OCI-LY3 (cell line): ENCODE measurements around the gene CDK5RAP3.

Experiments
- H2AFZ ChIP-seq: fragments of 200-600, 300-600 bp; shearing (Covaris generic); 2 replicates; pipeline ENCODE4 v1.6.0; 2014; ENCODE audit warnings: antibody characterized with exemption, low read depth, low read length
- H3K27ac ChIP-seq: fragments of 200-600, 300-600 bp; sonication (generic); 2 replicates; pipeline ENCODE4 v1.5.1; 2014; ENCODE audit warnings: mild to moderate bottlenecking, low read length, moderate library complexity, mixed read lengths
- H3K27me3 ChIP-seq: fragments of 200-600, 300-600 bp; sonication (generic); 2 replicates; pipeline ENCODE4 v1.6.1; 2014; ENCODE audit warnings: low read depth, low read length, mixed read lengths
- H3K36me3 ChIP-seq: fragments of 200-600, 300-600 bp; sonication (generic); replicated peaks from 2 replicates; pipeline ENCODE3; 2014; ENCODE audit warnings: low read depth, low read length, mixed read lengths
- H3K4me1 ChIP-seq: fragments of 300-600, 200-600 bp; sonication (generic); 2 replicates; pipeline ENCODE4 v1.6.1; 2014; ENCODE audit warnings: low read length, mixed read lengths
- H3K4me2 ChIP-seq: fragments of 200-600, 300-600 bp; sonication (generic); 2 replicates; pipeline ENCODE4 v1.6.1; 2014; ENCODE audit warnings: low read length, mixed read lengths
- H3K4me3 ChIP-seq: fragments of 300-600, 200-600 bp; sonication (generic); 2 replicates; pipeline ENCODE4 v1.5.1; 2014; ENCODE audit warnings: antibody characterized with exemption, mild to moderate bottlenecking, low read length, moderate library complexity
- H3K79me2 ChIP-seq: fragments of 300-600, 200-600 bp; shearing (Covaris generic); 2 replicates; pipeline ENCODE4 v1.6.1; 2014; ENCODE audit warnings: mild to moderate bottlenecking, low read length, mixed read lengths
- H3K9ac ChIP-seq: fragments of 300-600, 200-600 bp; shearing (Covaris generic); 2 replicates; pipeline ENCODE4 v1.6.0; 2014; ENCODE audit warnings: mild to moderate bottlenecking, low read length, moderate library complexity
- H3K9me3 ChIP-seq: fragments of 200-600, 300-600 bp; shearing (Covaris generic); 2 replicates; pipeline ENCODE4 v1.6.1; 2014; ENCODE audit warnings: low read length, mixed read lengths; ENCODE audit not compliant: insufficient read depth
- H4K20me1 ChIP-seq: fragments of 200-600, 300-600 bp; sonication (generic); 2 replicates; pipeline ENCODE4 v1.6.1; 2016; ENCODE audit warnings: low read length, mixed read lengths; ENCODE audit not compliant: insufficient read depth
- EZH2phosphoT487 ChIP-seq: fragments of 200-600 bp; shearing (Covaris generic); IDR thresholded peaks from 2 replicates; pipeline ENCODE4 v1.6.1; 2018; ENCODE audit warnings: antibody characterized with exemption, mixed run types, low read depth
- TF ChIP-seq, protein P1 (sequence below): fragments of 200-600, 300-600 bp; sonication (generic); IDR thresholded peaks from 2 replicates; pipeline ENCODE4 v1.5.1; 2014; ENCODE audit warnings: antibody characterized with exemption, low read length, low read depth

The CDK5RAP3 gene

DNA sequence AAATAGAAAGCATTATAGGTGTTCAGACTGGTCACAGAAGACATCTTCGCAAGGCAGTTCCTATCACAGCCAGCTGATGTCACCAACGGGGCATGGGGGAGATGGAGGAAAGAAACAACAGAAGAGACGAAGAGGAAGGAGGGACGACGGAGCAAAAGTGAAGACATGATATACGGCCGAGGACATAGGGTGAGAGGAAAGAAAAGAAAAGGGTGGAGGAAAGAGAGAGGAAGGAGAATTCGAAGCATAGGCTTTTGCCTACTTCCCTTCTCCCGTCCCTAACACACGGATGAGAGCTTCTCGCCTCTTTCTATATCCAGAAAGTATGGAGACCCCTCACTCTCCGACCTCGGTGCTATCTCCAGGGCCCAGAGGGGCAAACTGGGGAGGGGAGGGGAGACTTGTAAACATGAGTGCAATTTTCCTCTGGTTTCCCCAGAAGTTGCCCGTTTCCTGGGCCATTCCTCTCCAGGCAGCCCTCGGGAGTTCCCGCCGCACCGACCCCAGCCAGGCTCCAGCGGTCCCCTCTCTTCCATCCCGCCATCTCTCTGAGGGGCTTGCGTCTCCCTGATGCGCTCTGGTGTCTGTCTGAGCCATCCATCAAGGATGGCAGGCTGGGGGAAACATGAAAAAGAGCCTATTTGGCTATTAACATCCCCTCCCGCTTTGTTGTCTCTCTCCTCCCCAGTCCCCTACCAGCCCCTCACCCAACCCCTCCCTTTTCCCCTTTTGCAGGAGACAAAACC lies 40.7 kb downstream of the CDK5RAP3 start:
- peak overlapping the region; percentile 86 for H2AFZ ChIP-seq

DNA sequence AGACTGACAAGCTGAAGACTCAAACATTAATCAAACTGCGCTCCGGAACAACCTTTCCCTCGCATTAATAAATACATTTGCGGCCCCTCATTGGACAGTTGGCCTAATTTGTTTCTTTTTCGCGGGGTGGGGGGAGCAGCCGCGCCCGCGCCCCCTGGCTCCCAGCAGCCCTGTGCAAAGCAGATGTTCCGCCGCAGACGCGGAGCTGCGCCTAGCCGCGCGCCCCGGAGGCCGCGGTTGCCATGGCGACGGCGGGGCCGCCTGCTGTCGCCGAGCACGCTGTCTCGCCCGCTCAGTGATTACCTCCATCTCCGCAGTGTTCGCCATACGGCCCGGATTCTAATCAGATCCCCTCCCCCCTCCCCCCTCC lies 41.2 kb downstream of the CDK5RAP3 start:
- peak overlapping the region; percentile 52 for H3K9ac ChIP-seq
- H3K4me3 ChIP-seq: peak overlapping the region; percentile 79
- H3K36me3 ChIP-seq: no peaks in the 10 kb centered on the region
- TF ChIP-seq, protein P1, sequence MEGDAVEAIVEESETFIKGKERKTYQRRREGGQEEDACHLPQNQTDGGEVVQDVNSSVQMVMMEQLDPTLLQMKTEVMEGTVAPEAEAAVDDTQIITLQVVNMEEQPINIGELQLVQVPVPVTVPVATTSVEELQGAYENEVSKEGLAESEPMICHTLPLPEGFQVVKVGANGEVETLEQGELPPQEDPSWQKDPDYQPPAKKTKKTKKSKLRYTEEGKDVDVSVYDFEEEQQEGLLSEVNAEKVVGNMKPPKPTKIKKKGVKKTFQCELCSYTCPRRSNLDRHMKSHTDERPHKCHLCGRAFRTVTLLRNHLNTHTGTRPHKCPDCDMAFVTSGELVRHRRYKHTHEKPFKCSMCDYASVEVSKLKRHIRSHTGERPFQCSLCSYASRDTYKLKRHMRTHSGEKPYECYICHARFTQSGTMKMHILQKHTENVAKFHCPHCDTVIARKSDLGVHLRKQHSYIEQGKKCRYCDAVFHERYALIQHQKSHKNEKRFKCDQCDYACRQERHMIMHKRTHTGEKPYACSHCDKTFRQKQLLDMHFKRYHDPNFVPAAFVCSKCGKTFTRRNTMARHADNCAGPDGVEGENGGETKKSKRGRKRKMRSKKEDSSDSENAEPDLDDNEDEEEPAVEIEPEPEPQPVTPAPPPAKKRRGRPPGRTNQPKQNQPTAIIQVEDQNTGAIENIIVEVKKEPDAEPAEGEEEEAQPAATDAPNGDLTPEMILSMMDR: no peak; the same call in 1 of the 2 replicates
- no peak for TF ChIP-seq EZH2phosphoT487
- peak overlapping the region; percentile 97 for H3K4me2 ChIP-seq
- H3K79me2 ChIP-seq: no peaks in the 10 kb centered on the region
- no peak overlapping the region for H3K27ac ChIP-seq
- H4K20me1 ChIP-seq: no peaks in the 10 kb centered on the region
- H3K4me1 ChIP-seq: peaks cover 3% of the 10 kb centered on the region; the same call in 1 of the 2 replicates
- H3K27me3 ChIP-seq: peaks cover 20% of the 10 kb centered on the region; the same call in 1 of the 2 replicates
- H2AFZ ChIP-seq: peak overlapping the region; percentile 86
- no peaks in the 10 kb centered on the region for H3K9me3 ChIP-seq

More for the DNA sequence above, 40.7 kb downstream of the CDK5RAP3 start:
- Histone ChIP-seq H3K4me1 (peaks cover 3% of the 10 kb centered on the region; the same call in 1 of the 2 replicates), H4K20me1 (no peaks in the 10 kb centered on the region), H3K4me3 (peak overlapping the region; percentile 79), H3K9me3 (no peaks in the 10 kb centered on the region), H3K79me2 (no peaks in the 10 kb centered on the region), H3K27me3 (peaks cover 20% of the 10 kb centered on the region; the same call in 1 of the 2 replicates), H3K36me3 (no peaks in the 10 kb centered on the region), H3K4me2 (peak overlapping the region; percentile 97), H3K27ac (no peak overlapping the region), H3K9ac (peak overlapping the region; percentile 52)
- TF ChIP-seq EZH2phosphoT487: no peak
- TF ChIP-seq, protein P1: peak; percentile 70

DNA sequence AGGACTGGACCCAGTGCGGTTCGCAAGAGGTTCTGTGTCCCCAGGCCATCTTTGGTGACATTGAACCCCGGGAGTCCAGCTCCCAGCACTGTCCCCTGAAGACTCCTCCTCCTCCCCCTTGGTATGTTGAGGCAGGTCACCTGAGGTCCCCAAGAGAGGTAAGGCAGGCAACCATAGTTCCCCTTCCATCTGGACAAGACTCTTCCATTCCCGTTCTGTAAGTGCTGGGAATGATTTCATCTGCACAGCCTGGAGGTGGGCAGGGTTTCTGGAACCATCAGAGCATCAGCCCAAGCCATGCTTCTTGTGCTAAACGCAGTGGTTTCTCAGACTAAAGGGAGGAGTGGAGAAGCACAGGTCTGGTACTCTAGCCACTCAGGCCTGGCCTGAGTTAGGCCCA lies 41.7 kb downstream of the CDK5RAP3 start:
- H3K27ac ChIP-seq: no peak overlapping the region
- TF ChIP-seq, protein P1: no peak
- TF ChIP-seq EZH2phosphoT487: no peak
- peak overlapping the region; percentile 79 for H3K4me3 ChIP-seq
- H2AFZ ChIP-seq: 0 out of 2 replicates have a peak overlapping the region, but pooled peaks have one; percentile 33
- no peaks in the 10 kb centered on the region for H3K9me3 ChIP-seq
- H4K20me1 ChIP-seq: no peaks in the 10 kb centered on the region
- peak overlapping the region; percentile 97 for H3K4me2 ChIP-seq
- H3K36me3 ChIP-seq: no peaks in the 10 kb centered on the region
- no peak overlapping the region for H3K9ac ChIP-seq
- peaks cover 20% of the 10 kb centered on the region; the same call in 1 of the 2 replicates for H3K27me3 ChIP-seq
- H3K4me1 ChIP-seq: peaks cover 8% of the 10 kb centered on the region
- no peaks in the 10 kb centered on the region for H3K79me2 ChIP-seq

DNA sequence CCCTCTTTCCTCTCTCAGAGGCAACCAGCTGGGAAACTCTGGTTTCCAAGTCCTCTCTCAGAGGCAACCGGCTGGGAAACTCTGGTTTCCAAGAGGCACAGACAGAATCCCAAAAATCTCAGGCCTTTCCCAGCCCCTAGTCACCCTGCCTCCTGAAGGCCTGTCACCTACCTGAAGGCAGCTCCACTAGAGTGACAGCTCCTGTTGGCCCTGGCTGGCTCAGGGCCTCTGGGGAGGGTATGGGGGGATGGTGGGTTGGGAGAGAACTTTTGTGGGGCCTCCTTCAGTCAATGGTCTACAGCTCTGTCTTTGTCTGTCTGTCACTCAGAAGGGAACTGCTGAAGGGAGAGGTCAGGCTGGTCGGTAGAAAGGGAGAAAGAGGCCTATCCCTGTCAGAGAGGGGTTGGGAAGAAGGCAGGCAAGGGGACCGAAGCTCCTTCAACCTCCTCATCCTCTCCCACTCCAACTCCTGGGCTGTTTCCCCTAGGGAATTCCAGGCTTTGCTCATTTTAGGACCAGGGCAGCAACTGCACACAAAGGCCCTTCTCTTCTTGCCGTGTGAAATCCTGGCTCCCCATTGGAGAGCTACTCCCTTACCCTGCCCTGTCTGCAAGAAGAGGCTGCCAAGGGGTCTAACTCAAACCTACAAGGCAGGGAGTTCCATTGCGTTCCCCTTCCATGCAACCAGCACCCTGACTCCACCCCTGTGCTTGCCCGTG lies 43.1 kb downstream of the CDK5RAP3 start:
- H3K9me3 ChIP-seq: no peaks in the 10 kb centered on the region
- H3K4me1 ChIP-seq: peaks cover 12% of the 10 kb centered on the region
- no peak overlapping the region for H3K4me2 ChIP-seq
- no peak overlapping the region for H3K27ac ChIP-seq
- H3K79me2 ChIP-seq: no peaks in the 10 kb centered on the region
- H3K4me3 ChIP-seq: no peak overlapping the region
- TF ChIP-seq, protein P1: no peak
- TF ChIP-seq EZH2phosphoT487: no peak
- no peak overlapping the region for H3K9ac ChIP-seq
- no peaks in the 10 kb centered on the region for H3K36me3 ChIP-seq
- H2AFZ ChIP-seq: no peak overlapping the region
- H3K27me3 ChIP-seq: peaks cover 17% of the 10 kb centered on the region; the same call in 1 of the 2 replicates
- no peaks in the 10 kb centered on the region for H4K20me1 ChIP-seq
